HG03442 (cell line): ENCODE results near the gene PIP5KL1.
A peak's percentile ranks its signal among the peaks of the same experiment; 100 is the strongest.

ENCODE experiments used
- ATAC-seq: cut with Tn5 transposase; IDR thresholded peaks from one replicate; pipeline ENCODE4 v1.9.1; 2021; ENCODE audit warnings: mild to moderate bottlenecking, moderate library complexity; ENCODE audit not compliant: unreplicated experiment

Gene PIP5KL1

GRCh38 chr9:127968700-127969383 is 38.3 kb upstream of the PIP5KL1 start:
- ATAC-seq: no peak

GRCh38 chr9:127968042-127968441 is 37.5 kb upstream of the PIP5KL1 start:
- ATAC-seq: no peak

DNA sequence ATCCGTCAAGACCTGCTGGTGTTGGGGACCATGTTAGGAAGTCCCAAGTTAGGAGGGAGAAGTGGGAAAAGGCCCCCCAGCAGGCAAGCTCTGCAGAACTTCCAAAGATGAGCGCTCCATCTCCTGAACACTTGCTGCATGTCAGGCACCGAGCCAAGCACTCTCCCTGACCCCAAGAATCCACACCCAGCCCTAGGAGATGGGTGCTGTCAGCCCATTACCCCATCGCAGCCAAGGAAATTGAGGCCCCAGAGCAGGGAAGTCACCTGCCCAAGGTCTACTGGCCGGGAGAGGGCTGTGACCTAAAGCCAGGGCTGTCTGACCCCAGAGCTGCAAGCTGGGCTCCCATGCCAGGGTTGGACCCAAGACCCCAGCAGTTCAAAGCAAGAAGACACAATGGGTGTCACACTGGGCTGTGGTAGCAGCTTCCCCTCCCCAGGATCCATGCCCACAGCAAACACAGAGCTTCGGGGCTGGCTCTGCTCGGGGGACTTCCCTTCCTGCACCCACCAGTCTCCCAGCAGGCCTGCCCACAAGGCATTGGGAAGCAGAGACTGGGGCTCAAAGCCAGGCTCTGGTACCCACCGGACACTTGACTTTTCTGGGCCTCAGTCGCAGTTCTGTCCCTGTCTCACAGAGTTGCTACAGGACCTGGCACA is 36.7 kb upstream of the PIP5KL1 start:
- no peak for ATAC-seq

- no peak for ATAC-seq
Observed at GRCh38 chr9:127966416-127967150, 36.0 kb upstream of the PIP5KL1 start.

- ATAC-seq: no peak
Observed at GRCh38 chr9:127965953-127966352, 35.4 kb upstream of the PIP5KL1 start.

DNA sequence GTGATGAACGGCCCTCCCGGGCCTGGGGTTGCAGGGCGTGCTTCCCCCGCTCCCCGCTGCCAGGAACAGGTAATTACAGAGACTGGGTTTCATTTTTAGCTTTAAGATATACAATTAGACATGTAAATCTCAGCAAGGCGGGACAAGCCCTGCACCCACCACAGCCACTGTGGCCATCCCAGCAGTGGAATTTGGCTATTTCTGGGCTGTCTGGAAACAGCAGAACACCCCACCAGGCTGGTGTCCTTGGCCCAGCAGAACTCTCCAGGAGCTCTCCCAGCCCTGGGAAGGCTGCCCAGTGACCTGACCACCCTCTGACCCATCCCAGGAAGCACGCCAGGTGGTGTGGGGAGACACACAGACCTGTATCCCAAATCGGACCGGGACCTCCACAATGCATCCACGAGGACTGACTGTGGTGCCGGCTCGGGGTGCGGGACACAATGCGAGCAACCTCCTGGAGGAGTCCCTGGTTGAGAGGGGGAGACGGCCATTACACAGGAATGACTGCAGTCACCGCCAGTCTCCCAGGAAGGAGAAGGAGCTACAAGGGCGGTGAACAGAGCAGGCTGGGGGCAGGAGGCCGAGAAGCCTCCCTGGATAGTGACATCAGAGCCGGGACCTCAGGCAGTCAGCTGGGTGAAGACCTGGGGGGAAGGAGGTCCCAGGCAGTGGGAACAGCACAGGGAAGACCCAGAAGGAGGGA is 32.9 kb upstream of the PIP5KL1 start:
- no peak for ATAC-seq

GRCh38 chr9:127963041-127963358 is 32.4 kb upstream of the PIP5KL1 start:
- ATAC-seq: no peak

GRCh38 chr9:127962278-127962677 is 31.7 kb upstream of the PIP5KL1 start:
- ATAC-seq: no peak

DNA sequence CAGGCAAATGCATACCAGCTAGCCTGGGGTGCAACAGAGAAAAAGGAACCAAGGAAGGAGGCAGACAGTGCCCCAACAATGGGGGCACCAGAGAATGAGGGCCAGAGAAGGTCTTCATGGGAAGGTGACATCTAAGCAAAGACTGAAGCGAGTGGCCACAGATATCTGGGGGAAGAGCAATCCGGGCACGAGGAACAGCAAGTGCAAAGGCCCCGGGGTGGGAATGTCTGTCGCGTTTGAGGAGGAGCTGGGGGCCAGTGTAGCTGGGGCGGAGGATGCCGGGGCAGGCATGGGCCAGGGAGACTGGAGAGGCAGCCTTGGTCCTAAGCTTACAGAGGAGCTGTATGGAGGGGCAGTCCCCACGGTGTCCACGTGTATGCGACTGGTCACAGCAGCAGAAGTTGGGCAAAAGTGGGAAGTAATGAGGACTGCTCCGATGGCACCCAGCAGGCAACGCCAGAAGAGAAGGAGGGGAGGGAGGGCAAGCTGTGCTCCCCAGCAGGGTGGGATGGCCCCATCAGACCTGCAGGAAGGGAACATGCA is 31.1 kb upstream of the PIP5KL1 start:
- ATAC-seq: no peak

DNA sequence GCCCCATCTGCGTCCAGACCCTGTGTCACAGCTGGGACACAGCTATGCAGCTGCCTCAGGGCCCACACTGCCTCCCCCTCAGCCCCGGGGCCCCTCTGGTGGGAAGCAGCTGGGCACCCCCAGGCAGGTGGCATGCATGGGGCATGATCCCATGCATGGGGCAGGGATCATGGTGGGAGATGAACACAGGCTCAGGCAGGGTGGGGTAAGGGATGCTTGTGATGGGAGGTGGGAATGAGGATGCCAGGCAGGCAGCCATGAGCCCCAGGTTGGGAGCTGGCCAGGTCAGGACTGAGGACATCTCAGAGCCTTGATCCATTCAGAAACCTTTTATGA is 30.5 kb upstream of the PIP5KL1 start:
- ATAC-seq: no peak

DNA sequence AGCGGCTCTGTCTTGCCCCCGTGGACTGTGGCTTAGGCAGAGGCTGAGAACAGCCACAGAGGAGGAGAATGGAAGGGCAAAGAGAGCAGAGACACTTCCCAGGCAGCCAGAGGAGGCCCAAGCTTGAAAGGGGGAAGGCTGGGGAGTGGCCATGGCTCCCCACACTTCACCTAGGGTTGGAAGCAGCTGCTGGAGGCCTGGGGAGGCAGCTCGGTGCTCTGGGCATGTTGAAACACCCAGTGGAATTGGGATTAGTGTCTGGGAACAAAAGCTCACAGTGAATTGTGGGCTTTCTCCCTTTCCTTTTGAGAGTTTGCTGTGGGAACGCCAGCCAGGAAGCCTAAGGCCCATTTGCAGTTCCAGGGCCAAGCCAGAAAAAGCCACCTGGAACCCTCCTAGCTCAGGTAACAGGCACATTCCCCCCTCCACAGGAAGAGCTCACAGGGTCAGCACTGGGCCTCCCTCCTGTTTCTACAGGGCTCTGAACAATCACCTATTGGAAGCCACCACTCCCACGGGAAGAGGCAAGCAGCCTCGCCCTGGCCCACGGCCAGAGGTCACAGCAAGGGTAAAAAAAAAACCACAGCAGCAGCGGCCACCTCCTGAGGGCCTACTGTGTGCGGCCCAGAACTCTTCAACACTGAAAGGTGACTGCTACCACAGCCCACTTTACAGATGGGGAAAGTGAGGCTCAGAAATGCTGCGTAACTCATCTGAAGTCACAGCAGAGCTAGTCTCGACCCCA is 30.0 kb upstream of the PIP5KL1 start:
- no peak for ATAC-seq

DNA sequence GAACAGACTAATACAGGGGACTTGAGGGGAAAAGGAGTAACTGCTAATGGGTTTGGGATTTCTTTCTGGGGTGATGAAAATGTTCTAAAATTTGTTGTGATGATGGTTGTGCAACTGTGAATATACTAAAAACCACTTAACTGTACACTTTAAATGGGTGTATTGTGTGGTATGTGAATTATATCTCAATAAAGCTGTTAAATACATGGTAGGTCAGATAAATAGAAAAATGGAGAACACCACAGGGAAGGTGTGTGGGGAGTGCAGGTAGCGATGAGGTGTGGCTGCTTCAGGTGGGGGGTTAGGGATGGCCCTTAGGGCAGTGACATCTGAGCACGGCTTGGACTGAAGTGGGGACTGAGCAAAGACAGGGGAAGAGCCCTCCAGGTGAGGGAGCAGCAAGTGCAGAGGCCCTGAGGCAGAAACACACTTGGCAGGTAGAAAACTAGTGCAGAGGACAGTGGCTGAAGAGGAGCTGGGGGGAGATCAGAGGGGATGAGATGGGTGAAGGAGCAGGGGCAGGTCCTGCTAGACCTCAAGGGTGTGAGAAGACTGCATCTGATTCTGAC is 29.3 kb upstream of the PIP5KL1 start:
- no peak for ATAC-seq

DNA sequence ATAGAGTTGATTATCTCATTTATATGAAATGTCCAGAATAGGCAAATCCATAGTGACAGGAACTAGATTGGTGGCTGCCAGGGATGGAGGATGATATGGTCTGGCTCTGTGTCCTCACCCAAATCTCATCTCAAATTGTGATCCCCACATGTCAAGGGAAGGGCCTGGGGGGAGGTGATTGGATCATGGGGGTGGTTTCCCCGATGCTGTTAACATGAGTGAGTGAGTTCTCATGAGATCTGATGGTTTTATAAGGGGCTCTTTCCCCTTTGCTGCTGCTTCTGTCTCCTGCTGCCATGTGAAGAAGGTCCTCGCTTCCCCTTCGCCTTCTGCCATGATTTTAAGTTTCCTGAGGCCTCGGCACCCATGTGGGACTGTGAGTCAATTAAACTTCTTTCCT is 28.8 kb upstream of the PIP5KL1 start:
- no peak for ATAC-seq

DNA sequence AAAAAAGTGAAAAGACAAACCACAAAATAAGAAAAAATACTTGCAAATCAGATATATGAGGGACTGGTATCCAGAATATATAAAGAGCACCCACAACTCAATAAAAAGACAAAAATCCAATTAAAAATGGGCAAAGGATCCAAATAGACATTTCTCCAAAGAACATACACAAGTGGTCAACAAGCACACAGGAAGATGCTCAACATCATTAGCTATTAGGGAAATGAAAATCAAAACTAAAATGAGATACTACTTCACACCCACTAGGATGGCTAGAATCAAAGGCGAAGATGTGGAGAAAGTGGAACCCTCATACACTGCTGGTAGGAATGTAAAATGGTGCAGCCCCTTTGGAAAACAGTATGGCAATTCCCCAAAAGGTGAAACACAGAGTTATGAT is 28.2 kb upstream of the PIP5KL1 start:
- no peak for ATAC-seq

- peak; percentile 59 for ATAC-seq
Observed at GRCh38 chr9:127955294-127956015, 24.9 kb upstream of the PIP5KL1 start.

- no peak for ATAC-seq
Observed at GRCh38 chr9:127954831-127955293, 24.3 kb upstream of the PIP5KL1 start.

GRCh38 chr9:127953768-127954505 is 23.4 kb upstream of the PIP5KL1 start:
- ATAC-seq: no peak

- ATAC-seq: no peak
Observed at GRCh38 chr9:127953154-127953553, 22.6 kb upstream of the PIP5KL1 start.
